Keratinocyte (primary cell): Measurements from ENCODE around the gene NLRC3.

ENCODE experiments used
- CTCF ChIP-seq, 3 experiments: IDR thresholded peaks in 1 of 3; conservative IDR thresholded peaks in 1 of 3; optimal IDR thresholded peaks in 1 of 3; 2 replicates in 2 of 3; 3 replicates in 1 of 3; pipeline versions ENCODE3 to v1.5.1; 2011; ENCODE audit warnings: low read length in 3 of 3, mild to moderate bottlenecking in 3 of 3, moderate library complexity in 2 of 3, control low read depth in 1 of 3, inconsistent platforms in 1 of 3; ENCODE audit not compliant: insufficient read depth in 2 of 3; ENCODE audit errors: extremely low read depth in 1 of 3
- EZH2 ChIP-seq: IDR thresholded peaks from one replicate; pipeline ENCODE4 v1.6.1; 2012; ENCODE audit warnings: inconsistent platforms, mild to moderate bottlenecking, low read length, moderate library complexity

GRCh38 chr16:3548445-3548844 lies 28.8 kb downstream of the NLRC3 start:
- TF ChIP-seq CTCF (optimal IDR thresholded peaks at IDR 0.05 in 1 of 3, IDR thresholded peaks at IDR 0.05 in 1 of 3, conservative IDR thresholded peaks at IDR 0.05 in 1 of 3; ENCODE audit: extremely low read depth in 1 of 3, insufficient read depth in 2 of 3, low read length in 3 of 3) (no peak), EZH2 (no peak)
